Esophagus squamous epithelium (tissue), 4 donors: ENCODE data around the gene ARHGAP26.

Experiments
- POLR2A ChIP-seq, 4 donors: fragments of 450-650 bp; IDR thresholded peaks; one replicate each; pipeline ENCODE4 v1.6.1; 2017; ENCODE audit warnings: antibody characterized with exemption in 4 of 4, mild to moderate bottlenecking in 4 of 4, moderate library complexity in 3 of 4
- TF ChIP-seq, protein P1 (sequence below), 6 experiments: fragments of 450-650 bp in 4 of 6; fragments of 200-600 bp in 2 of 6; sonication (generic) in 2 of 6; IDR thresholded peaks; one replicate each; pipeline ENCODE4 v1.5.1; 2016 to 2019; ENCODE audit warnings: antibody characterized with exemption in 6 of 6, mild to moderate bottlenecking in 4 of 6, moderate library complexity in 4 of 6

DNA sequence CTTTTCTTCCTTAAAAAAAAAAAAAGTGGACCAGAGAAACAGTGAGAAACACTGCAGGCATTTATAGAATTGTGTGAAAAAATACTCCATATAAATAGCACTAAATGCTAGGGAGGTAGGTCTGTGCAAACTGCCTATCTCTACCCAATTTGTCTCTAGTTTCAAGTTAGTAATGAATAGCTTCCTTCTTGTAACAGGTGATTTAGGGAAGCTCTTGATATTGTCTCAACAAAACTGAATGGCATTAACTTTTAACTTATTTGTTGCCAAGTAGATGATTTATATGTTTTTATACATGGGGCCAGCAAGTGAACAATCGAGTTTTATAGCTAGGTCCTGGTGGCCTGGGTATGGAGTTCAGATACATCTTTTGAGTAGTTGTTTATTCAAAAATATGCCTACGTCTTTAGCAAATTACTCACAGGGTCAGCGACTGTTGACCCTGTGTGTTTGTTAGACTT, 349.7 kb downstream of the ARHGAP26 start:
- TF ChIP-seq, protein P1, sequence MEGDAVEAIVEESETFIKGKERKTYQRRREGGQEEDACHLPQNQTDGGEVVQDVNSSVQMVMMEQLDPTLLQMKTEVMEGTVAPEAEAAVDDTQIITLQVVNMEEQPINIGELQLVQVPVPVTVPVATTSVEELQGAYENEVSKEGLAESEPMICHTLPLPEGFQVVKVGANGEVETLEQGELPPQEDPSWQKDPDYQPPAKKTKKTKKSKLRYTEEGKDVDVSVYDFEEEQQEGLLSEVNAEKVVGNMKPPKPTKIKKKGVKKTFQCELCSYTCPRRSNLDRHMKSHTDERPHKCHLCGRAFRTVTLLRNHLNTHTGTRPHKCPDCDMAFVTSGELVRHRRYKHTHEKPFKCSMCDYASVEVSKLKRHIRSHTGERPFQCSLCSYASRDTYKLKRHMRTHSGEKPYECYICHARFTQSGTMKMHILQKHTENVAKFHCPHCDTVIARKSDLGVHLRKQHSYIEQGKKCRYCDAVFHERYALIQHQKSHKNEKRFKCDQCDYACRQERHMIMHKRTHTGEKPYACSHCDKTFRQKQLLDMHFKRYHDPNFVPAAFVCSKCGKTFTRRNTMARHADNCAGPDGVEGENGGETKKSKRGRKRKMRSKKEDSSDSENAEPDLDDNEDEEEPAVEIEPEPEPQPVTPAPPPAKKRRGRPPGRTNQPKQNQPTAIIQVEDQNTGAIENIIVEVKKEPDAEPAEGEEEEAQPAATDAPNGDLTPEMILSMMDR (IDR thresholded peaks at IDR 0.05) = no peak
- no peak for TF ChIP-seq POLR2A (IDR thresholded peaks at IDR 0.05)
